Large intestine (tissue), 3 donors: ENCODE measurements around the gene AMOTL1. TPM values are rescaled to one million over a fixed set of nuclear protein-coding genes. Genes with fewer than 3 reads are reported as not detected.

Source experiments
- DNase-seq, 2 donors: peaks; one replicate each; pipeline versions ENCODE4 v3.0.0 to v3.0.0-alpha.2; 2013
- H3K27ac ChIP-seq: one replicate; pipeline ENCODE4 v1.5.1; 2013; ENCODE audit warnings: low read length
- H3K27me3 ChIP-seq: 2 replicates; pipeline ENCODE4 v1.6.1; 2013; ENCODE audit warnings: low read length; ENCODE audit not compliant: control insufficient read depth, insufficient read depth
- H3K36me3 ChIP-seq: 2 replicates; pipeline ENCODE4 v1.6.1; 2013; ENCODE audit warnings: low read length; ENCODE audit not compliant: control insufficient read depth, insufficient read depth
- H3K4me1 ChIP-seq: one replicate; pipeline ENCODE4 v1.6.1; 2013; ENCODE audit warnings: low read length; ENCODE audit not compliant: control insufficient read depth, insufficient read depth
- H3K4me3 ChIP-seq: one replicate; pipeline ENCODE4 v1.5.1; 2013; ENCODE audit warnings: low read length
- H3K9me3 ChIP-seq: one replicate; pipeline ENCODE4 v1.6.1; 2013; ENCODE audit warnings: mild to moderate bottlenecking, low read depth, low read length, moderate library complexity; ENCODE audit not compliant: control insufficient read depth
- WGBS: methylation state at CpG from one replicate; pipeline ENCODE4 v1.1.5; 2013; ENCODE audit warnings: low lambda C conversion rate; ENCODE audit not compliant: insufficient coverage; 5-methylcytosine and 5-hydroxymethylcytosine counted together
- polyA plus RNA-seq: library from polyadenylated mRNA; unstranded; fragments of 120-200 nt; gene quantifications from one replicate; pipeline ENCODE4 v1.2.1, GENCODE V29; 2013

AMOTL1 gene
- polyA plus RNA-seq, 1 donor, result 15.5 TPM

GRCh38 chr11:94864506-94865045, 96.4 kb downstream of the AMOTL1 start:
- WGBS, result 100% methylated on average over 2 of the region's 11 CpGs
- Histone ChIP-seq H3K4me3 (no peak overlapping the region), H3K27ac (no peak overlapping the region), H3K27me3 (no peaks in the 10 kb centered on the region), H3K4me1 (peaks cover 3% of the 10 kb centered on the region), H3K36me3 (peaks cover 60% of the 10 kb centered on the region), H3K9me3 (no peaks in the 10 kb centered on the region)
- DNase-seq, result no peak

- H3K9me3 ChIP-seq, result no peaks in the 10 kb centered on the region
- WGBS, result no CpG with 5 or more reads among the region's 8 CpGs
- DNase-seq, result no peak
- H3K27ac ChIP-seq, result no peak overlapping the region
- peaks cover 3% of the 10 kb centered on the region for H3K4me1 ChIP-seq
- H3K36me3 ChIP-seq, result peaks cover 66% of the 10 kb centered on the region
- no peak overlapping the region for H3K4me3 ChIP-seq
- H3K27me3 ChIP-seq, result no peaks in the 10 kb centered on the region
Observed at GRCh38 chr11:94866231-94866822, 98.2 kb downstream of the AMOTL1 start.

GRCh38 chr11:94866936-94867795, 99.0 kb downstream of the AMOTL1 start:
- Histone ChIP-seq H3K27me3 (no peaks in the 10 kb centered on the region), H3K27ac (no peak overlapping the region), H3K9me3 (no peaks in the 10 kb centered on the region), H3K36me3 (peaks cover 67% of the 10 kb centered on the region), H3K4me1 (peaks cover 3% of the 10 kb centered on the region), H3K4me3 (no peak overlapping the region)
- no CpG with 5 or more reads among the region's 9 CpGs for WGBS
- DNase-seq, result no peak

- no peak for DNase-seq
- Histone ChIP-seq H3K9me3 (no peaks in the 10 kb centered on the region), H3K27ac (no peak overlapping the region), H3K36me3 (peaks cover 67% of the 10 kb centered on the region), H3K4me3 (no peak overlapping the region), H3K4me1 (peaks cover 7% of the 10 kb centered on the region), H3K27me3 (no peaks in the 10 kb centered on the region)
- 83% methylated on average over 1 of the region's 5 CpGs for WGBS
Observed at GRCh38 chr11:94868468-94868867, 100.3 kb downstream of the AMOTL1 start.

- WGBS, result no CpG with 5 or more reads among the region's 10 CpGs
- Histone ChIP-seq H3K27ac (no peak overlapping the region), H3K9me3 (no peaks in the 10 kb centered on the region), H3K36me3 (peaks cover 72% of the 10 kb centered on the region), H3K4me3 (no peak overlapping the region), H3K4me1 (peaks cover 10% of the 10 kb centered on the region), H3K27me3 (no peaks in the 10 kb centered on the region)
- DNase-seq, result no peak
Observed at GRCh38 chr11:94869186-94869585, 101.0 kb downstream of the AMOTL1 start.

- Histone ChIP-seq H3K27me3 (no peaks in the 10 kb centered on the region), H3K4me3 (no peak overlapping the region), H3K9me3 (no peaks in the 10 kb centered on the region), H3K36me3 (peaks cover 64% of the 10 kb centered on the region), H3K27ac (no peak overlapping the region), H3K4me1 (peaks cover 10% of the 10 kb centered on the region)
- WGBS, result no CpG with 5 or more reads among the region's 5 CpGs
- no peak for DNase-seq
Observed at GRCh38 chr11:94870422-94870821, 102.3 kb downstream of the AMOTL1 start.

- Histone ChIP-seq H3K27me3 (no peaks in the 10 kb centered on the region), H3K4me1 (peaks cover 10% of the 10 kb centered on the region), H3K36me3 (peaks cover 53% of the 10 kb centered on the region), H3K27ac (no peak overlapping the region), H3K4me3 (no peak overlapping the region), H3K9me3 (no peaks in the 10 kb centered on the region)
- WGBS, result no CpG with 5 or more reads among the region's 15 CpGs
- DNase-seq, result no peak
Observed at GRCh38 chr11:94871491-94872185, 103.5 kb downstream of the AMOTL1 start.

GRCh38 chr11:94873916-94874540, 105.9 kb downstream of the AMOTL1 start:
- Histone ChIP-seq H3K27ac (no peak overlapping the region), H3K4me1 (peaks cover 15% of the 10 kb centered on the region), H3K27me3 (no peaks in the 10 kb centered on the region), H3K36me3 (peaks cover 44% of the 10 kb centered on the region), H3K9me3 (no peaks in the 10 kb centered on the region), H3K4me3 (no peak overlapping the region)
- no peak for DNase-seq
- 40% methylated on average over 1 of the region's 5 CpGs for WGBS

GRCh38 chr11:94876222-94876621, 108.1 kb downstream of the AMOTL1 start:
- no peak for DNase-seq
- Histone ChIP-seq H3K36me3 (peaks cover 30% of the 10 kb centered on the region), H3K4me1 (peaks cover 15% of the 10 kb centered on the region), H3K9me3 (no peaks in the 10 kb centered on the region), H3K4me3 (no peak overlapping the region), H3K27ac (peak overlapping the region; percentile 11), H3K27me3 (no peaks in the 10 kb centered on the region)
- WGBS, result no CpG with 5 or more reads among the region's 8 CpGs
